OCI-LY7 (cell line): ENCODE results near the gene DNAJC21. TPM values are rescaled to one million over a fixed set of nuclear protein-coding genes. Genes with fewer than 3 reads are reported as not detected.

Experiments
- BruUV-seq: library from RNA; stranded (reverse); fragments of 400-500 nt; replicated peaks from 2 replicates; lab custom pipeline; 2021; lab: Mats Ljungman, UMichigan
- CTCF ChIA-PET: fragments of 300-600 bp; sonication (Branson Sonifier 250); formaldehyde crosslinking; loops from one replicate; lab custom pipeline; 2022; ENCODE audit warnings: antibody characterized with exemption; ENCODE audit not compliant: unreplicated experiment; lab: Charles Lee
- POLR2A ChIA-PET: fragments of 300-600 bp; sonication (Branson Sonifier 250); formaldehyde crosslinking; loops from one replicate; lab custom pipeline; 2022; ENCODE audit warnings: antibody characterized with exemption; lab: Charles Lee
- DNase-seq: peaks from one replicate; pipeline ENCODE4 v3.0.0-alpha.2; 2015; ENCODE audit warnings: low spot score
- H2AFZ ChIP-seq: fragments of 200-600 bp; sonication (generic), shearing (Covaris generic); 2 replicates; pipeline ENCODE4 v1.6.1; 2014; ENCODE audit warnings: mild to moderate bottlenecking, antibody characterized with exemption, low read length, moderate library complexity
- H3K27ac ChIP-seq: fragments of 200-600 bp; sonication (generic); 2 replicates; pipeline ENCODE4 v1.5.1; 2014; ENCODE audit warnings: mixed run types, low read depth, mild to moderate bottlenecking, moderate library complexity, low read length, inconsistent platforms; ENCODE audit not compliant: poor library complexity, severe bottlenecking
- H3K36me3 ChIP-seq: fragments of 200-600 bp; sonication (generic); 2 replicates; pipeline ENCODE4 v1.6.1; 2014; ENCODE audit warnings: mild to moderate bottlenecking, antibody characterized with exemption, low read length, moderate library complexity, mixed read lengths; ENCODE audit not compliant: insufficient read depth
- H3K4me1 ChIP-seq: fragments of 200-600 bp; sonication (generic); 2 replicates; pipeline ENCODE4 v1.5.1; 2014; ENCODE audit warnings: mild to moderate bottlenecking, low read length; ENCODE audit not compliant: insufficient read depth, poor library complexity, severe bottlenecking
- H3K4me2 ChIP-seq: fragments of 200-600 bp; sonication (generic); 2 replicates; pipeline ENCODE4 v1.6.1; 2014; ENCODE audit warnings: mild to moderate bottlenecking, low read length
- H3K4me3 ChIP-seq: fragments of 200-600 bp; sonication (generic); 2 replicates; pipeline ENCODE4 v1.5.1; 2014; ENCODE audit warnings: mild to moderate bottlenecking, low read depth, low read length; ENCODE audit not compliant: poor library complexity, severe bottlenecking
- H3K79me2 ChIP-seq: fragments of 200-600 bp; sonication (generic); 2 replicates; pipeline ENCODE4 v1.6.1; 2016; ENCODE audit warnings: low read depth, mild to moderate bottlenecking, low read length, moderate library complexity, mixed read lengths; ENCODE audit not compliant: insufficient read depth
- H3K9me2 ChIP-seq: fragments of 200-600 bp; sonication (generic); 2 replicates; pipeline ENCODE4 v1.6.1; 2016; ENCODE audit warnings: mild to moderate bottlenecking, low read length, mixed read lengths; ENCODE audit not compliant: insufficient read depth
- H3K9me3 ChIP-seq: fragments of 200-600 bp; sonication (generic); 2 replicates; pipeline ENCODE4 v1.6.1; 2014; ENCODE audit warnings: mild to moderate bottlenecking, mixed run types, low read length, mixed read lengths
- H4K20me1 ChIP-seq: fragments of 200-600 bp; sonication (generic); 2 replicates; pipeline ENCODE4 v1.6.1; 2014; ENCODE audit warnings: mild to moderate bottlenecking, antibody characterized with exemption, low read length, moderate library complexity, mixed read lengths; ENCODE audit not compliant: insufficient read depth
- CTCF ChIP-seq: fragments of 200-600 bp; sonication (generic); conservative IDR thresholded peaks from 2 replicates; pipeline ENCODE4 v1.5.1; 2014; ENCODE audit warnings: mild to moderate bottlenecking, antibody characterized with exemption, low read length, moderate library complexity, mixed read lengths
- EZH2phosphoT487 ChIP-seq: fragments of 200-600 bp; sonication (generic); IDR thresholded peaks from 2 replicates; pipeline ENCODE4 v1.6.1; 2018; ENCODE audit warnings: low read depth, borderline replicate concordance, mild to moderate bottlenecking, mixed run types, antibody characterized with exemption, low read length, moderate library complexity, mixed read lengths
- intact Hi-C: fragments of 100-400 bp; cut with micrococcal nuclease; formaldehyde crosslinking; loops from one replicate; pipeline ENCODE4 v1.10.0; 2022; ENCODE audit not compliant: unreplicated experiment
- total RNA-seq, 2 experiments: library from RNA; depleted of rRNA in 1 of 2; stranded (reverse); fragments of >200 nt in 1 of 2; shearing (Covaris generic) in 1 of 2; gene quantifications; 2 replicates each; pipeline ENCODE4 v1.2.3, GENCODE V29; 2014 to 2022

The DNAJC21 gene
- total RNA-seq, 2 experiments from 2014 or later, result 29.4 to 67.6 TPM

GRCh38 chr5:34900652-34901051 is 28.7 kb upstream of the DNAJC21 start:
- CTCF ChIA-PET, result no interaction called here
- no peaks in the 10 kb centered on the region for H3K4me1 ChIP-seq
- H3K27ac ChIP-seq, result no peak overlapping the region
- 0 out of 2 replicates have a peak, but pooled peaks cover 6% of the 10 kb centered on the region for H4K20me1 ChIP-seq
- TF ChIP-seq EZH2phosphoT487 (no peak), CTCF (no peak)
- intact Hi-C loops, result no loop called here
- POLR2A ChIA-PET, result interaction anchor here (0.7 kb wide), 1 partner anchor 38 kb away, joined by 3 read pairs; no protein-coding TSS in a partner anchor
- no peaks in the 10 kb centered on the region for H3K9me2 ChIP-seq
- peaks cover 3% of the 10 kb centered on the region; the same call in 1 of the 2 replicates for H3K79me2 ChIP-seq
- peaks cover 41% of the 10 kb centered on the region for H3K36me3 ChIP-seq
- no peaks in the 10 kb centered on the region for H3K9me3 ChIP-seq
- no peak for DNase-seq
- H3K4me2 ChIP-seq, result no peak overlapping the region
- H3K4me3 ChIP-seq, result no peak overlapping the region
- no TSS peak for BruUV-seq
- no peak overlapping the region for H2AFZ ChIP-seq

- Histone ChIP-seq H3K27ac (no peak overlapping the region), H3K79me2 (peaks cover 3% of the 10 kb centered on the region; the same call in 1 of the 2 replicates), H3K4me3 (no peak overlapping the region), H4K20me1 (0 out of 2 replicates have a peak, but pooled peaks cover 6% of the 10 kb centered on the region), H3K36me3 (peaks cover 67% of the 10 kb centered on the region), H2AFZ (no peak overlapping the region), H3K9me2 (no peaks in the 10 kb centered on the region), H3K4me1 (no peaks in the 10 kb centered on the region), H3K9me3 (no peaks in the 10 kb centered on the region), H3K4me2 (no peak overlapping the region)
- POLR2A ChIA-PET, result interaction anchor here (0.7 to 2.2 kb wide), 4 partner anchors 10 to 22 kb away, joined by 3 to 11 read pairs (median 7); partner anchors contain the start of genes BRIX1 and RAD1
- DNase-seq, result no peak
- BruUV-seq, result no TSS peak
- intact Hi-C loops, result no loop called here
- no peak for TF ChIP-seq CTCF
- no peak for TF ChIP-seq EZH2phosphoT487
- CTCF ChIA-PET, result interaction anchor here (1.4 kb wide), 1 partner anchor 77 kb away, joined by 3 read pairs; no protein-coding TSS in a partner anchor
Measured at GRCh38 chr5:34903260-34903659, 26.1 kb upstream of the DNAJC21 start.

- DNase-seq, result no peak
- Histone ChIP-seq H3K79me2 (peaks cover 3% of the 10 kb centered on the region; the same call in 1 of the 2 replicates), H3K4me3 (no peak overlapping the region), H3K4me2 (no peak overlapping the region), H4K20me1 (0 out of 2 replicates have a peak, but pooled peaks cover 6% of the 10 kb centered on the region), H3K4me1 (no peaks in the 10 kb centered on the region), H2AFZ (no peak overlapping the region), H3K9me2 (no peaks in the 10 kb centered on the region), H3K27ac (no peak overlapping the region), H3K9me3 (no peaks in the 10 kb centered on the region), H3K36me3 (peaks cover 89% of the 10 kb centered on the region)
- ChIA-PET POLR2A (interaction anchor here (0.9 kb wide), 1 partner anchor 191 kb away, joined by 3 read pairs; no protein-coding TSS in a partner anchor), CTCF (no interaction called here)
- TF ChIP-seq EZH2phosphoT487 (no peak), CTCF (peak; percentile 72)
- BruUV-seq, result no TSS peak
- intact Hi-C loops, result no loop called here
Measured at GRCh38 chr5:34905564-34905963, 23.8 kb upstream of the DNAJC21 start.
